ENCODE data around the gene TBC1D24. TPM values are rescaled to one million over a fixed set of nuclear protein-coding genes. Genes with fewer than 3 reads are reported as not detected.

Gene TBC1D24
- total RNA-seq, 1 experiment from 2014 or later = 24.6 TPM

DNA sequence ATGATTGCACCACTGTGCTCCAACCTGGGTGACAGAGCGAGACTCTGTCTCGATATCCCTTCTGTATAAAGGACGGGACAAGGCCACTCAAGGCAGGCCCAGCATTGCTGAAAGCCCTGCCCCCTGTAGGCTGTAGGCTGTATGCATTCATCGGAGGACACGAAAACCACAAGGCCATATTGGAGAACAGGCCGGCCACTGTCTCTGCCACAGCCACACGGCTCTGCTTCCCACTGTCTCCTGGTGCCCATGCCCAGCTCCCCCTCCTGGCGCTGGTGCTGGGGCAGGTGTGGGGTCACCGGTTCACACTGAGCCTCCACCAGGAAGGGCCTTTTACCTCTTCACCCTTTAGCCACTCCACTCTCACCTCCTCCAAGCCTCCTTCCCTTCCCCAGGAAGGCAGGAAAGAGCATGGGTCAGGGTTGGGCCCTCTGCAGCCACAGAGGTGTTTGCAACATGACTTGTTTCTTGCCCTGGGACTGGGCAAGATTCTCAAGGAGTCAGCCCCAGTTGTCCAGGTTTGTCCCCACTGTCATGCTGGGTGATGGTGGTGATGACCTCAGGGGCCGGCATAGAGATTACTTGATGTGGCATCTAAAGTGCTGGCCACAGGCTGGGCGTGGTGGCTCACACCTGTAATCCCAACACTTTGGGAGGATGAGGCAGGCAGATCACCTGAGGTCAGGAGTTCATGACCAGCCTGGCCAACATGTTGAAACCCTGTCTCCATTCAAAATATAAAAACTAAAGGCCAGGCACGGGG, 9.1 kb upstream of the TBC1D24 start:
- Histone ChIP-seq H3K27ac (ENCODE audit: low read depth, low read length) (no peak overlapping the region), H3K9me3 (ENCODE audit: control insufficient read depth in 1 of 2, insufficient read depth in 1 of 2, low read depth in 1 of 2, low read length in 2 of 2) (no peaks in the 10 kb centered on the region), H3K4me3 (replicated peaks in 1 of 2; ENCODE audit: low read depth in 1 of 2, low read length in 2 of 2) (no peak overlapping the region), H3K36me3 (ENCODE audit: control insufficient read depth in 1 of 2, insufficient read depth in 2 of 2, low read length in 2 of 2) (no peaks in the 10 kb centered on the region), H3K27me3 (ENCODE audit: insufficient read depth, low read length) (no peaks in the 10 kb centered on the region), H3K9me2 (ENCODE audit: insufficient read depth) (no peaks in the 10 kb centered on the region), H3K79me2 (ENCODE audit: insufficient read depth, low read length) (peaks cover 2% of the 10 kb centered on the region; the same call in 1 of the 2 replicates), H4K20me1 (ENCODE audit: insufficient read depth) (no peaks in the 10 kb centered on the region), H3K9ac (ENCODE audit: low read length) (no peak overlapping the region), H3K4me1 (ENCODE audit: control insufficient read depth in 1 of 2, insufficient read depth in 2 of 2, low read length in 2 of 2) (peaks cover 19 to 37% of the 10 kb centered on the region in 2 experiments), H2AFZ (ENCODE audit: low read depth, low read length, poor library complexity, severe bottlenecking) (no peak overlapping the region), H3K4me2 (ENCODE audit: low read length) (no peak overlapping the region)
- CTCF ChIA-PET = no interaction called here
- RAD21 ChIA-PET (ENCODE audit: low non-redundant PET in 1 of 2, low total read pairs in 2 of 2, uncharacterized antibody in 2 of 2, unreplicated experiment in 2 of 2) = no interaction called here
- intact Hi-C loops (cut with micrococcal nuclease) = no loop called here
- DNase-seq (ENCODE audit: low read depth, low spot score) = no peak
- ATAC-seq = 0 out of 2 replicates have a peak, but pooled peaks have one; percentile 16
- POLR2A ChIA-PET = no interaction called here
- BruUV-seq (replicated peaks) = no TSS peak
- TF ChIP-seq REST (IDR thresholded peaks at IDR 0.05; ENCODE audit: low read depth) = no peak
- no peak for TF ChIP-seq EGR1 (IDR thresholded peaks at IDR 0.05; ENCODE audit: low read depth)
- TF ChIP-seq SIN3A (IDR thresholded peaks at IDR 0.05; ENCODE audit: low read depth) = no peak
- no peak for TF ChIP-seq EZH2phosphoT487 (IDR thresholded peaks at IDR 0.05; ENCODE audit: borderline replicate concordance)
- no peak for TF ChIP-seq CBX3 (IDR thresholded peaks at IDR 0.05; ENCODE audit: low read depth)
- TF ChIP-seq, protein P1, sequence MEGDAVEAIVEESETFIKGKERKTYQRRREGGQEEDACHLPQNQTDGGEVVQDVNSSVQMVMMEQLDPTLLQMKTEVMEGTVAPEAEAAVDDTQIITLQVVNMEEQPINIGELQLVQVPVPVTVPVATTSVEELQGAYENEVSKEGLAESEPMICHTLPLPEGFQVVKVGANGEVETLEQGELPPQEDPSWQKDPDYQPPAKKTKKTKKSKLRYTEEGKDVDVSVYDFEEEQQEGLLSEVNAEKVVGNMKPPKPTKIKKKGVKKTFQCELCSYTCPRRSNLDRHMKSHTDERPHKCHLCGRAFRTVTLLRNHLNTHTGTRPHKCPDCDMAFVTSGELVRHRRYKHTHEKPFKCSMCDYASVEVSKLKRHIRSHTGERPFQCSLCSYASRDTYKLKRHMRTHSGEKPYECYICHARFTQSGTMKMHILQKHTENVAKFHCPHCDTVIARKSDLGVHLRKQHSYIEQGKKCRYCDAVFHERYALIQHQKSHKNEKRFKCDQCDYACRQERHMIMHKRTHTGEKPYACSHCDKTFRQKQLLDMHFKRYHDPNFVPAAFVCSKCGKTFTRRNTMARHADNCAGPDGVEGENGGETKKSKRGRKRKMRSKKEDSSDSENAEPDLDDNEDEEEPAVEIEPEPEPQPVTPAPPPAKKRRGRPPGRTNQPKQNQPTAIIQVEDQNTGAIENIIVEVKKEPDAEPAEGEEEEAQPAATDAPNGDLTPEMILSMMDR (IDR thresholded peaks at IDR 0.05 in 2 of 3, conservative IDR thresholded peaks at IDR 0.05 in 1 of 3; ENCODE audit: borderline replicate concordance in 1 of 3, insufficient read depth in 1 of 3, low read depth in 2 of 3, low read length in 2 of 3) = peak in 2 of 3 experiments; percentile 41 to 55; a peak in 4 of 6 replicates
- no peak for TF ChIP-seq SP1 (IDR thresholded peaks at IDR 0.05; ENCODE audit: low read depth)
- no peak for TF ChIP-seq MAX (IDR thresholded peaks at IDR 0.05)
